Activated effector memory CD4-positive, alpha-beta T cell treated with Interleukin-2 at 50 U/mL for 16 hours (primary cell): Measurements from ENCODE around the gene C6orf163.
A peak's percentile ranks its signal among the peaks of the same experiment; 100 is the strongest.
"Not testable (repeated sequence)": the region's sequence is repeated elsewhere in the genome, so short reads cannot be mapped to it uniquely, and the experiment has no call there.

Source experiments
- DNase-seq: peaks from one replicate; pipeline ENCODE4 v3.0.0-alpha.2; 2020

Gene C6orf163

DNA sequence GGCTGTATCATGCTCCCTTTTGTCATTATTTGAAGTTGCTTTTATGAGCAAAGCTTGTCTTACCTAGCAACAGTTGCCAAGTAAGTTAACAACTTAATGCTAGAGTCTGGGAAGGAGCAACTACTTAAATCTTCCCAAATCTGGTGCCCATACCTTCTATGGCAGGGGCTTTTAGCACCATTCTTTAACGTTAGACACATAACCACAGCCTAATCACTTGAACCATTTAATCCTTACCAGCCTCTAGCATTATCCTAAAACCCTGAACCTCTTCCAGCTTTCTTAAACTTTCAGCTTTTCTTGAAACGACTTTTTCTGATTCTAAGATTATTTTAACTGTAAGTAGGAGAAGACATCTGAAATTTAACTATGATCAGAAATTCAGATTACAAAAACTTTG lies at the start of gene C6orf163:
Gene C6orf163, plus strand, starts transcription at position 83 of the 400 bp plus-strand sequence. Its CDS starts 287 bp downstream, at position 370.
- no peak for DNase-seq

DNA sequence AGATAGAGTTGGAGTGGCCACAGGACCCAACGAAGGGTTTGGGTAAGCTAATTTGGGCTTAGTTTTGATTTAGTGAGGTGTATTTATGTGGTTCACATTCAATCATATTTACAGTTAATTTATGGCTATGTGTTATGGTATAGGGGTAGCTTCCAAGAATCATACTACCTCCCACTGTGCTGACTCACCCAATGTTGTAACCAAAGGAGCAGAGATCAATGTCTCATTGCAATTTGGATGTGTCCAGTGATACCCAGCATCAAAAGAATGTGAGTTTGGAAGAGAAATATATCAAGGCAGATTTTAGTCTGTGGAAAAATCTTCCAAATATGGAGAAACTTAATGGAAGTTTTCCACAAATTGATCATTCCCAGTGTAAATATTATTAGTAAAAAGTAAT lies 47.5 kb upstream of the C6orf163 start:
- no peak for DNase-seq

- DNase-seq = not testable (repeated sequence)
Observed at GRCh38 chr6:87301277-87301676, 43.3 kb upstream of the C6orf163 start.

DNA sequence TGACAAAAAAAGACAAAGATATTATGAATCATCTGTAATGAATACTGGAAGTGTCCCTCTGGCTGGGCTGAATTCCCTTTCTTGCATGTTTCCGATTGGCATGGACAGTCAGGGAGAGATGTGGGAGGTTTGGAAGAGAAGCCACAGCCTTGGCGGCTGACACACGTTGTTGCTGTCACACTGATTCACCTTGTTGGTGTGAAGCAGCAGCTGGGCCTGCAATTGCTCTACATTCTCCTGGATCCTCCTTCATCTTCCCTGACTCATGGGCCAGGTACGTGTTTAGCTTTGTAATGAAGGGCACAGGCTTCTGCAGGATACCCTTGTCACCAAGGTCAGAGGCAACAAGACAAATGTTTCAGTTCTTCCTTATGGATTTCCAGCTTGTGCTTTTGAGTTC lies 35.6 kb upstream of the C6orf163 start:
- DNase-seq = no peak

DNA sequence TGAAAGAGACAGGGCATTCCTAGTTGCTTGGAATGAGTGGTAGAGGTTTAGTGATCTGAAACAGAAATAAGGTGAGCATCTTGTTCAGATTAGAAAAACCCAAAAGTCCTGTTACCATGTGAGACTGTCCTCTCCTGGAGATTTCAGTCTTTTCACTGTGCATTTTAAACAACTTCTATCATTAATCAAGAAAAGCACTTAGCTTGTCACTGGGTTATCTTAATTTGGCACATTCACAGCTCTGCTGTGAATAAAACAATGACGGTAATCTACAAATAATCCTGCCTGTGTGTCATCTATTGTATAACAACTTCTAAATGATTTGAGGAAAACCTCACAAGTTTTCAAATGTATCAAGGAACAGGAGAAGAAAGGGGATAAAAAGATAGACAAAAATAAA lies 31.8 kb upstream of the C6orf163 start:
- no peak for DNase-seq

DNA sequence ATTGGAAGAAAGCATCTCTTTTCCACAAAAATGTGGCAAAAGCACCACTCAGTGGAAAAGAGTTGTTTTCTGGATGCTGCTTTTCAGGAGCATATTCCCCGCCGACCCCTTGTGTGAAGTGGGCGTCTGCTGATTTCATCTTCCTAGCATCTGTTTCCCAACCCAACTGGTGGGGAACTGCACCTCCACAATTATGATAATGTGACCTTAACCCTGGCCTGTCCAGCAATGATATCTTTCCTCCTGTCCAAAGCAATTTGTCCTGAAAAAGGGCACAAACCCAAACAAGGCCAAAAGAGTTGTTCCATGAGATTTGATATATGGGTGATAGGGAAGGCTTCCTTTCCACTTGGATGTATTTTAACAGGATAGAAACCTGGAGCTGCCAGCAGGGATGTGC lies 29.5 kb upstream of the C6orf163 start:
- DNase-seq = no peak

GRCh38 chr6:87319271-87319987 lies 25.2 kb upstream of the C6orf163 start:
- no peak for DNase-seq

GRCh38 chr6:87322304-87323212 lies 22.1 kb upstream of the C6orf163 start, which contains the start of gene SMIM8:
Gene SMIM8, plus strand, starts transcription at chr6:87322588. Its CDS starts 14,444 bp downstream, at chr6:87337032.
- DNase-seq = peak; percentile 76

GRCh38 chr6:87323880-87324279 lies 20.7 kb upstream of the C6orf163 start:
- DNase-seq = not testable (repeated sequence)

- DNase-seq = no peak
Observed at GRCh38 chr6:87330961-87331360, 13.7 kb upstream of the C6orf163 start.

DNA sequence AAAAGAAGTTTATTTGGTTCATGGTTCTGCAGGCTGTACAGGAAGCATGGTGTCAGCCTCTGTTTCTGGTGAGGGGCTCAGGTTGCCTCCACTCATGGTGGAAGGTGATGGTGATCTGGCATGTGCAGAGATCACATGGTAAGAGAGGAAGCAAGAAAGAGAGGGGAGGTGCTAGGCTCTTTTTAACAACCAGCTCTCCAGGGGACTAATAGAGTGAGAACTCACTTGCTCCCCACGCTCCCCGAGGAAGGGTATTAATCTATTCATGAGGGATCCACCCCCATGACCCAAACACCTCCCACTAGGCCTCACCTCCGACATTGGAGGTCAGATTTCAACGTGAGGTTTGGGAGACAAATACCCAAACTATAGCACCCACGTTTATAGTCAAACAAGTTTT lies 11.6 kb upstream of the C6orf163 start:
- DNase-seq = no peak

GRCh38 chr6:87333591-87334181 lies 10.9 kb upstream of the C6orf163 start:
- no peak for DNase-seq

DNA sequence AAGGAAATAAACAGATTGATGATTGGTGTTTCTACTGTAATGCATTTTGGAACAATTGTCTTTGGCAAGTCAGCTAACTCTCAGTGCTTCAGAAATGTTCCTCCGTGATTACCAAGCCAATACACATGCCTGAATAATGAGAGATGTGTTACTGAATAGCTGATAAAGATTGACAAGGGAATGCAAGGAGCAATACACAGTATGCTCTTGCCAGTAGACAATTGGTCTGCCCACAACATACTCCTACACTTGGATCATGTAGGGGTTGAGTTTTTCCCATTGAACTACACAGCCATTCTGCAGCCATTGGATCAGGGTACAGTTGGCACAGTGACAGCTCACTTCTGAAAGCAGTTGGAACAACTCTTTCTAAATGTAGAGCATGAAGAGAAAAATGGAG lies 9.9 kb upstream of the C6orf163 start:
- no peak for DNase-seq

GRCh38 chr6:87336367-87336766 lies 8.2 kb upstream of the C6orf163 start:
- no peak for DNase-seq

DNA sequence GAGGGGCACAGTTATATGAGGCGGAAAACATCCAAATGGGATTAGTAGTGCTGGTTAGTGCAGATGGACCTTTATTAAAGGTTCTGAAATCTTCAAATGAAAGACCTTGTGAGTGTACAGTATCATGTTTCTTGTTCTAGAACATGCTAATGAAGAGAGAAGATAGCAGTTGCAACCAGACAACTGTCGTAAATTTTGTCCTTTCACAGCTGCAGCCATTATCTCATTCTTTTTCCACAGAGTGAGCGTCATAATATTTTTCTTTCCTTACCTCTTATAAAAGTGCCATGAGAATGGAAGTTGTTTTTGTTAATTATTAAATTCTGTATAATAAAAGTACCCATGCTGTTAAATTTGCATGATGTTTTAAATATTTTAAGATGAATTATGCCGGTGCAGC lies 4.4 kb upstream of the C6orf163 start:
- DNase-seq = no peak

DNA sequence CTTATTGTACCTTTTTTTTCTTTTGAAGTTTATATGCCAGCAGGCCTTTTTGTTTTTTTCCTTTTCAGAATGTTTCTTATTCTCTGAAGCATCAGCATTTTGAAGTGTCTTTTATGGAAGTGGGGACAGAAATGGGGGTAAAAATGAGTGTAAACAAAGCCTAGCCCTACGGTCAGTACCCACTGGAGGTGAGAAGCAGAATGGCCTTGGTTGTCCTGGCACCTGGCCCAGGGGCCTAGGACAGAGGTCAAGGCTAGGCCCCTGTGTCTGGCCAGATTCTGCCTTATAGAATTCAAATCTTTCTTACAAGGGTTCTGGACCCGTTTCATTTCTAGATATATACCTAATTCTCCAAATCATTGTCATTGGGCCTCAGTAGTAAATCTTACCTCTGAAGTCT lies 3.5 kb upstream of the C6orf163 start:
- DNase-seq = no peak

DNA sequence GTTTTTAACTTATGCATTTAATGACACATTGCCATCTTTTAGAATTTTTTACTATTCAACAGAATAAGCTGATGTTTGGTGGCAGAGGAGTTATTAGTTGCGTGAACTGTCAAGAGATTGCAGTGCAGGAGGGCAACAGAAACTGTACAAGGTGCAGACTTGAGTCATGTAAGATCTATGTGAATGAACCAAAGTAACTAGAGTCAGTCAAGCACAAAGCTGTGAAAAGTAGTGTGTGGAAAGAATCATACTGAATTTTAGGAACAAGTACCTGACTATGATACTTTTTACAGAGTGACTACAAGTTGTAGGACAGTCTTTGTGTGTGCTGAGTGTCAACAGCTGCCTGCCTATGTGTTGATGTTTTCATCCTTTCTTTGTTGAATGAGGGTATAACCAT lies 2.7 kb upstream of the C6orf163 start:
- DNase-seq = no peak

- no peak for DNase-seq
Observed at GRCh38 chr6:87342829-87343228, 1.8 kb upstream of the C6orf163 start.

DNA sequence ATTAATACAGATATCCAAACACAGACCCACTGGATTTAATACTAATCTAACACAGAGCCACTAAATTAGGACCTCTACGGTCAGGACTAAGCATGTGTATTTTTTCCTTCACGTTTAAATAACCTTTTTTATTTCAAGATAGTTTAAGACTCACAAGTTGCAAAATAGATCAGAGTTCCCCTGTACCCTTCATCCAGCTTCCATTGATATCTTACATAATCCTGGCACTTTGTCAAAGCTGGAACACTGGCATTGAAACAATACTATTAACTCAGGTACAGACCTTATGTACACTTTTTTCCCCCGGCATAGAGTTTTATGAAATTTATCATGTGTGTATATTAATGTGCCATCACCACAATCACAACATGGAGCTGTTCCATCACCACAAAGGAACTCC lies 2.1 kb downstream of the C6orf163 start:
- DNase-seq = no peak

- DNase-seq = no peak
Observed at GRCh38 chr6:87349896-87350295, 5.3 kb downstream of the C6orf163 start.

DNA sequence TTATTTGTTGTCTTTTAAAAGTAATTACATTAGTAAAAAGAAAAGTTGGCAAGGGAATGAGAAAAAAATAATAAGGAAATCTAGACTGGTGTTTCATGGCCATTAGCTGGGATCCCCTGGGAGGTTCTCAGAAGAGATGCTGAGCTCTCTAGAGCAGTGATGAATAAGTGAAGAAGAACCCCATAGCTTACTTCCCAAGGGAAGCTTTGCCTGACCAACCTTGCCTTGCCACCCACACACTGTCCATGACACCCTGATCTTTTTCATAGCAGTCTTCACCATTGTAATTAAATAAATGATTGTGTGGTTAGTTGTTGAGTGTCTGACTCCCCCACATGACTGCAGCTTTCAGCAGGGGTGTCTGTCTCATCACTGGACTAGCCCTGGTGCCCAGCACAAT lies 5.9 kb downstream of the C6orf163 start:
- DNase-seq = no peak

DNA sequence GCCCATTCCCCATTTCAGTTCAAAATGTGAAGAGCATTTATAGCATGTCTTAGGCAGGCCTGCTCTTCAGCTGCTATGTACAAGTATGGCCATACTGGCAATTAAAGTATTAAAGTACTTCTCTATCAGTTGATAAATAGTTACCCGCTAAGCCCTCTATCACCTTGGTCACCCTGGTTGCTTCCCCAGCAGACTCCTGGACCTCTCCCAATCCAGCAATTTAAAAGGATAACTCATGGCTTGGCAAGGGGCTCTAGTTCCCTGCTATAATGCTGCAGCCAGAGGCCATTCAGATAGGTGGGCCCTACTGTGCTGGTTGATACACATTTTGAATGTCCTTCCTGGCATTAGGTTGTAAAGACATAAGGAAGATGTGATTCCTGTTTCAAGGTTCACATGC lies 7.0 kb downstream of the C6orf163 start:
- no peak for DNase-seq

- DNase-seq = no peak
Observed at GRCh38 chr6:87356181-87356580, 11.6 kb downstream of the C6orf163 start.
